Measurements from ENCODE around the gene FMC1.

The FMC1 gene

DNA sequence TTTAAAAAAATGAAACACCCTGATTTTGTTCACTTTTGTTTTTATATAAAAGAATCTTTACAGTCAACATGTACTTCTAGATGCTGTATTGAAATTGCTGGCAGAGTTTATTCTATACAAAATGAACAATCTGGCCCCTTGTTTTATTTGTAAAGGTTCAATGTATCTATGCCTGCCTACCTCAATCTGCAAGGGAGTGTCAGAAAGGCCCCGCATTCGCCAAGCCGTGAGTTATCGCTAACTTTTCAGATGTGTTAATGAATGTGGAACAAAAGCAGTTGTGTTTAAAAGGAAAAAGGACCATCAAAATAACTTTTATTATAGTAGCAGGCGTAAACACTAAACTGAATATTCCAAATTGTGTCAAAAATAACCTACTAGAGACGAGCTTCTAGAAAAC, 33.1 kb downstream of the FMC1 start:
- no peak for DNase-seq (ENCODE audit: low read depth, low spot score)

DNA sequence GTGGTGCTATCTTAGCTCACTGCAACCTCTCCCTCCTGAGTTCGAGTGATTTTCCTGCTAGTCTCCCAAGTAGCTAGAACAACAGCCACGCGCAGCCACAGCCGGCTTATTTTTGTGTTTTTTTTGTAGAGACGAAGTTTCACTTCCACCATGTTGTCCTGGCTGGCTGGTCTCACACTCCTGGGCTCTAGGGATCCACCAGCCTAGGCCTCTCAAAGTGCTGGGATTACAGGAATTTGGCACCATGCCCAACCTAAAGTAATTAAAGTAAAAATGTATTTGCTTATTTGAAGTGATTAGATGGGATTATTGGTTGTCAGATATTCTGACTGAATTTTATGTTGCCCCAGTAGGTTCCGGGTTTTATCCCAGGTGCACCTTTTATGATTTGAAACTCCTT, 41.3 kb downstream of the FMC1 start:
- no peak for DNase-seq (ENCODE audit: low read depth, low spot score)

DNA sequence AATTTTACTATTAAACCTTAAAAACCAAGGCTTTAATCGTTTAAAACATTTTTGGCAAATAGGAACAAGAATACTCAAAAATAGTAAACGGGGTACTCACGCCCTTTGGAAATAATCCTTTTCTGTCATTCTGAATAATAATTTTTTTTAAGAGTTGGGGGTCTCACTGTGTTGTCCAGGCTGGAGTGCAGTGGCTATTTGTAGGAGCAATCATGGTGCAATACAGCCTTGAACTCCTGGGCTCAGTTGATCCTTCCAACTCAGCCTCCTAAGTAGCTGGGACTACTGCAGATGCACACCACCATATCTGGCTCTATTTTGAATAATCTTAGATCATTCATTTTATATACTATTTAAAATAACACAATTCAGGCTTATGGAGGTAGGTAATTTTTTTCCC, 43.5 kb downstream of the FMC1 start:
- DNase-seq (ENCODE audit: low read depth, low spot score): no peak

GRCh38 chr7:139387594-139387993, 46.5 kb downstream of the FMC1 start:
- DNase-seq (ENCODE audit: low read depth, low spot score): no peak

DNA sequence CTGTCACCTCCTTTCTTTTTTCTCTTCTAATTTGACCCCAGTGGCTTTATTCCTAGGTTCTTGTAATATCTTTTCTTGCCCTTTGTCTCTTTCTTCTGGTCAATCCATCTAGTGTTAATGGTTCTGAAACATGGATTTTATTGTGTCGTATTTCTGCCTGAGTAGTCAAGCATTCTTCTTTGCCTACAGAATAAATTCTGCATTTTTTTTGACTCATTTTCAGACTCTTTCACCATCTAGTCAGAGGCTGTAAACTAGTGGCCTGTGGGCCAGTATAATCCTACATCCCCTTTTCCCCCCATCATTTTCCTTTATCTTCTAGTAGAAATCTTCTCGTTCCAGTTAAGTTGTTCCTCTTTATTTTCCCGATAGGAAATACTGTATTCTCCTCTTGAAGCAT, 48.0 kb downstream of the FMC1 start:
- no peak for DNase-seq (ENCODE audit: low read depth, low spot score)

DNA sequence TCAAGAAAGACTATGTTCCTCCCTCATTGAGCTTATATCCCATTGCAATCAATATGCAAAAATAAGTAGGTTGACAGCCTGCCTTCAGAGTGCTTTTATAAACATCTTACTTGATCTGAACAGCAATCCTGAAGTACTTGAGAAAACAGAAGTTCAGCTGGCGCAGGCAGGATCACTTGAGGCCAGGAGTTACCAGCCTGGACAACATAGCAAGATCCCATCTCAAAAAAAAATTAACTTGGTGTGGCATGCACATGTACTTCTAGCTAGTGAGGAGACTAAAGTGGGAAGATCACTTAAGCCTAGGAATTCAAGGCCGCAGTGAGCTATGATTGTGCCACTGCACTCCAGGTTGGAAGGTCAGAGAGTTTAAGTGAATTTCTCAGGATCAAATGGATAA, 48.6 kb downstream of the FMC1 start:
- no peak for DNase-seq (ENCODE audit: low read depth, low spot score)

DNA sequence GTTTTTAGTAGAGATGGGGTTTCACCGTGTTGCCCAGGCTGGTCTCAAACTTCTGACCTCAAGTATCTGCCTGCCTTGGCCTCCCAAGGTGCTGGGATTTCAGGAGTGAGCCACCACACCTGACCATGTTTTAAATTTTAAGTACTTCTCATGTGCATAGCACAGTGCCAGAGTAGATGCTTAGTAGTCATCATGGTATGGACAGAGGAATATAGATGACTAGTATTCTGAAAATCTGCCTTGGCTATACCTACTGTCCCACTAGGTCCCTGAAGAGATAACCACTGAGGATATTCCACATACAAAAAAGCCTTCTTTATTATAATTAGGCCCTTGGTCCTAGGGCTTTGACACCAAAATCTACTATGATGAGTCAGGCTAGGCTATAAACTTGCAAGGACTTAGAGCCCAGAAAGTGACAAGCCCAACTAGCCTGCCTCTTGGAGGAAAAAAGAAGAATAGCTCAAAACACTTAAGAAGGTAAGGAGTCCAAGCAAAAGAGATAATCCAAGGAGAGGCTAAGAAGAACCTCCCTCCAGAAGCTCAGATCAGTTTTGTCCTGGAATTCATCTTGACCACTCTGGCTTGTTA, 52.6 kb downstream of the FMC1 start:
- no peak for DNase-seq (ENCODE audit: low read depth, low spot score)

GRCh38 chr7:139394540-139394939, 53.4 kb downstream of the FMC1 start:
- DNase-seq (ENCODE audit: low read depth, low spot score): no peak
